ENCODE results near the gene DENND5B.

DNA sequence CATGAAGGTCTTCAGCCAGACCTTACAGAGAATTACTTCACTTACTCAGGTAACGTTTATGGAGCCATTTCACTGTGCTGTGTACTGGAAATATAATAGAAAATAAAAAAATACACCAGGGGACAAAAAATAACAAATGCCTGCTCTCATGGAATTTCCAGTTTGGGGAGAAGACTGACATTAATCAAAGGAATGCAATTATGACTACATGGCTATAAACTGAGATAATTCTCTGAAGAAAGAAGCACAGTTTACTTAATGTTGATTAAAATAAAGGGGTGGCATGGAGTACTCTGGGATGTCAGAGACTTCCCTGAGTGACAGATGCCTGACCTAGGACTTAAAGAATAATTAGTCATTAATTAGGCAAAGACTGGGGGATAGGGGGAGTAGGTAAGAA, 59.0 kb downstream of the DENND5B start:
- TF ChIP-seq ZNF211 (tag by site-specific recombination; IDR thresholded peaks at IDR 0.05; ENCODE audit: low read depth) (no peak), ZNF121 (tag by site-specific recombination; IDR thresholded peaks at IDR 0.05) (no peak), ZNF184 (tag by site-specific recombination; IDR thresholded peaks at IDR 0.05) (no peak), ZNF324 (tag by site-specific recombination; IDR thresholded peaks at IDR 0.05) (no peak), ZNF677 (tag by site-specific recombination; IDR thresholded peaks at IDR 0.05) (no peak), KLF1 (tag by site-specific recombination; IDR thresholded peaks at IDR 0.05) (no peak), KLF8 (tag by site-specific recombination; IDR thresholded peaks at IDR 0.05) (no peak)
- TF ChIP-seq, protein P1, sequence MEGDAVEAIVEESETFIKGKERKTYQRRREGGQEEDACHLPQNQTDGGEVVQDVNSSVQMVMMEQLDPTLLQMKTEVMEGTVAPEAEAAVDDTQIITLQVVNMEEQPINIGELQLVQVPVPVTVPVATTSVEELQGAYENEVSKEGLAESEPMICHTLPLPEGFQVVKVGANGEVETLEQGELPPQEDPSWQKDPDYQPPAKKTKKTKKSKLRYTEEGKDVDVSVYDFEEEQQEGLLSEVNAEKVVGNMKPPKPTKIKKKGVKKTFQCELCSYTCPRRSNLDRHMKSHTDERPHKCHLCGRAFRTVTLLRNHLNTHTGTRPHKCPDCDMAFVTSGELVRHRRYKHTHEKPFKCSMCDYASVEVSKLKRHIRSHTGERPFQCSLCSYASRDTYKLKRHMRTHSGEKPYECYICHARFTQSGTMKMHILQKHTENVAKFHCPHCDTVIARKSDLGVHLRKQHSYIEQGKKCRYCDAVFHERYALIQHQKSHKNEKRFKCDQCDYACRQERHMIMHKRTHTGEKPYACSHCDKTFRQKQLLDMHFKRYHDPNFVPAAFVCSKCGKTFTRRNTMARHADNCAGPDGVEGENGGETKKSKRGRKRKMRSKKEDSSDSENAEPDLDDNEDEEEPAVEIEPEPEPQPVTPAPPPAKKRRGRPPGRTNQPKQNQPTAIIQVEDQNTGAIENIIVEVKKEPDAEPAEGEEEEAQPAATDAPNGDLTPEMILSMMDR (tag by site-specific recombination; IDR thresholded peaks at IDR 0.05), result no peak

Data from HEK293 (cell line).